DMS114 treated with DMSO at 0.1 percent for 48 hours (cell line): Measurements from ENCODE around the gene NGB.
"Not testable (repeated sequence)": the region's sequence is repeated elsewhere in the genome, so short reads cannot be mapped to it uniquely, and the experiment has no call there.

Source experiments
- DNase-seq: peaks from one replicate; lab custom pipeline; 2025; ENCODE audit not compliant: unreplicated experiment; lab: John Stamatoyannopoulos, UW

Gene NGB

GRCh38 chr14:77296906-77297305 lies 25.9 kb upstream of the NGB start:
- no peak for DNase-seq

- no peak for DNase-seq
These were observed 25.1 kb upstream of the NGB start for GRCh38 chr14:77296155-77296554.

DNA sequence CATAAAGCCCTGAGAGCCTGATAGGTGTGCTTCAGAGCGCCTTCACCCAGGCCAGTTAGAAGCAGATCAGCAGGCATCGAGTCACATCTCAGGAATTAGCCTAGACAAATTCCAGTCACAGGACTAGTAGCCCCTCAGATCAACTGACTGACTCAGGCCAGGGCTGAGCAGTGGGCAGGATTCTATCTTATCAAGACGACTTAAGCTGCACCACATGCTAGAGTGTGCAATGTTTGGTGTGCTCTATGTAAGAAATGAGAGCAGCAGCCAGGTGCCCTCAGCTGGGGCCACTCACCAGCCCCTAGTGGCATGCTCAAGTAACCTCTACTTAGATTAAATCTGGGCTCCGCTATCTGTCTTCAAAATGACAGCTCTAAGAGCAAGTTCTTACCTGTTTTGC lies 19.7 kb upstream of the NGB start:
- no peak for DNase-seq

DNA sequence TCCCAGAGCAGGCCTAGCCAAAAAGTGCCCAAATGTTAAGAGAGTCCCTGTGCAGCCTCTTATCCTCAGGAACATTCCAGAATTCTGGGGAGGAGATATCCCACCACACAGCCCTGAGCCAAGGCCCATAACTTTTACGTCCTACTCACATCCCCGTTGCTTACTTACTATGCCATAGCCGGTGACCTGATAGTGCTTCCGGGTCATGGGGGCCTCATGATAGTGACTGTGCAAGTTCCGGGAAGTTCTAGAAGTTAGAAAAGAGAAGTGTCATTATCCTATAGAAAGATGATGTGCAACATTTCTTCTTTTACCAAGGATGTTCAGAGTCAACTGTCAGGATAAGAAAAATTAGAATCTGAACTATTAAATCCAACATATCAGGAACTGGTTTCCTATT lies 15.6 kb upstream of the NGB start:
- no peak for DNase-seq

DNA sequence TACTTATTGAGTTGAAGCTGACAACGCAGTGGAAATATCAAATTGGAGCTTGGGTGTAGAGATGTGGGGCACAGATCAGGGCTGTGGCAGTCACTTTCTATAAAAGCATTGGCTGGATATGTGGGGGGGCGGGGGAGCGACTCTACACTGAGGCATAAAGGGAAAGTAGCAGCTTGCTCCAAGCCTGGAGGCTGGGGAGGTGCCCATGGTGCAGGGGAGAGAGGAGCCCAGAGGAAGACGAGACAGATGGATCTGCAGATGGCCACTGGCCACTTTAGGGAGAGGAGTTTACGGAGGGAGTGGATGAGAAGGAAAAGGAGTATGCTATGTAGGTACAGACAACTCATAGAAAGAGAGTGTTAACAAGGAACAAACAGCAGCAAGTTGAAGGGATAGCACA lies 13.5 kb upstream of the NGB start:
- no peak for DNase-seq

DNA sequence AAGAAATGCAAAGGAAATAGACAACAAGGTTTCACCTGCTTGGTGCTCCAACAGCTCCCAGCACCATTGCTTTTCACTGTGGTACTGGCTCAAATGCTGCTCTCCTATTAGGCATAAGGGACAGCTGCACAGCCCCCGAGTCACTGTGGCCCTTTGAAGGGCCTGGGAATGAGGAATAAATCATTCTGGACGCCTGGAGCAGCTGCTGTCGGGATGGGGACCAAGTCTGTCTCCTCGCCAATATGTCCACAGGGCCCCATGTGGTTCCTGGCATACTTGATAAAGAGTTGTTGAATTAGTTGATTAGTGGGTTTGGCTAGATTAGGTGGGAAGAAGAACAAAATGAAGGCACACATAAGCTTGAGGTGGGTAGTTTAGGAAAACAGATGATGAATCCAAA lies 13.1 kb upstream of the NGB start:
- DNase-seq, result no peak

DNA sequence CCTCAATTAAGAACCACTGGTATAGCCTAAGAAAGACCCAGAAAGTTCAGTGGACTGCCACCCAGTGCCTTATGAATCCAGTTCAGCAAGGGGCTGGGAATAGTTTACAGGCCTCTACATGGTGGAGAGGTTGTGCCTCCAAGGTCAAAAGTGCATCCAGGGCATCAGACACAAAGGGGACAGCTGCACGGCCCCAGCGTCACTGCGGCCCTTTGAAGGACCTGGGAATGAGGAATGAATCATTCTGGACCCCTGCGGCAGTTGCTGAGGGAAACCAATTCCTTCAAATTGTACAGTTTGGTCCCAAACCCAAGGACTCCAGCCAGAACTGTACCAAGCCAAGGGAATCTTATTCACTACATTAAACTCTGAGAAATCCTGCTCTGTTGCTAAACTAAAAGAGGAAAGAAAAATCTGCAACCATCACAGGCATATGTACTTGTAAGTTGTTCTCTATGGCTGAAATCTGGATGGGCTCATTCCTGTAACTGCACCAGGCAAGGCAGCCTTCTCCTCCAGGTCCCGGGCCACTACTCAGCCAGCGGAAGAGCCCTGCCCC lies 10.9 kb upstream of the NGB start:
- DNase-seq, result no peak

- not testable (repeated sequence) for DNase-seq
These were observed 9.9 kb upstream of the NGB start for GRCh38 chr14:77280921-77281320.

DNA sequence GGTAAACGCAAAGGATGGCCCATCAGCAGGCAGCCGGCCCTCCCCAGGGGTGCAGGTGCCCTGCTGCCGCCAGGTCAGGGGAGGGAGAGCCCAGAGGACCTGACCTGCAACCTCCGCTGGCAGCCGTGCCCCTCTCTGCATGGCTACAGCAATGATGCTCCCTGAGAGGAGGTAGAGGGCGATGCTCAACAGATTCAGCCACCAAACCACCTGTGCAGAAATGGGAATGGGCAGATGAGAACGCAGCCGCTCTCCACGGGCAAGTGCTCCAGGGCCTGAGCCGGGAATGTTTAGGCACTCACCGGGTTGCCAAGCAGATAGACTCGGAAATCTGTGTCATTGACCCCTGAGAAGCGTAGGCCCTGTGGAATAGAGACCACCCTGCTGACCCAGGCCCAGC lies 8.7 kb upstream of the NGB start:
- DNase-seq, result no peak

DNA sequence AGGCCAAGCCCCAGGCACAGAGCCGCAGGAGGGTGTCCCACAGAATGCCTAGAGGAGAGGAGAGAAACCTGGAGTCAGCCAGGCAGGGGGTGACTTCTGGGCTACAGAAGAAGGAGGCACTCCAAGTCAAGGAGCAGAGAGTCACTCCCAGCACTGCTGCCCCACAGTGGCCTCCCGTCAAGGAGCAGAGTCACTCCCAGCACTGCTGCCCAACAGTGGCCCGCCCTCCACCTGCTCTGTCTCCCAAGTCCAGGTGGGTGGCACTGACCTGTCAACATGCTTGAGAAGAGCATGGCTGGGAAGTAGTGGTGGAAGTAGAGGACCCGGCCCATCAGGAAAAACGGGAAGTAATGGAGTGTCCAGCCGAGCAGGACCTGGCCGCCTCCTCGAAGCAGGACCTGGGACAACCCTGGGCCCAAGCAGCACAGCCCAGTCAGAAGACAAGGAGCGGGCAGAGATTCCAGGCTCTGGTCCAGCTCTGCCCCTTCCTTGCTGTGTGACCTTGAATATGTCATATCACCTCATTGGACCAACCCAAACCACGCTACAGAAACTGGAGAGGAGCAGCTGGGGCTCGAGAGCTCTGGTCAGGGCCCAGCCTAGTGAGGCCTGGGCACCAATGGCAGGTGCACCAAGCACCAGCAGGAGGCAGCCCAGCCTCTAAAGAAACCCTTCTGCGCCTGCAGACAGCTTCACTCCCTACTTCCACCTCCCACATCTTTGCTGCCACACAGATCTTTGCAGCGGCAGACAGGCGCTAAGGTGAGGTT lies 7.6 kb upstream of the NGB start:
- DNase-seq, result no peak

DNA sequence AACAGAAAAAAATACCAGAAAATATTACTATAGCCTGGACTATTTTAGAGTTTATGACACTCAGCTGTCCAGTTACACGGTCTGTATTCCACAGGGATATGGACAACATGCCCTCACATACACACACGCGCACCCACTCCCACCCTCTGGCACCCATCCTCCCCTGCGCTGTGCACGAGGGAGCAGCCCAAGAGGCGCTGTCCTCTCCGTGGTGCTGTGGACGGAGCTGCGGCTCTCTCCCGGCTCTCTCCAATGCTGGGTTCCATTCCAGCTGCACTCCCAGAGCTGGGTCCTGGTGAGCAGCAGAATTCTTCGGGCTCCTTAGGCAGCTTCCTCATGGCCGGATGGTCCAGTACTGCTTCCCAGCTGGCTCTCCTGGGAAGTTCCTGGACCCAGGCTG lies 6.0 kb upstream of the NGB start:
- no peak for DNase-seq

GRCh38 chr14:77276295-77276935 lies 5.4 kb upstream of the NGB start:
- DNase-seq, result no peak

DNA sequence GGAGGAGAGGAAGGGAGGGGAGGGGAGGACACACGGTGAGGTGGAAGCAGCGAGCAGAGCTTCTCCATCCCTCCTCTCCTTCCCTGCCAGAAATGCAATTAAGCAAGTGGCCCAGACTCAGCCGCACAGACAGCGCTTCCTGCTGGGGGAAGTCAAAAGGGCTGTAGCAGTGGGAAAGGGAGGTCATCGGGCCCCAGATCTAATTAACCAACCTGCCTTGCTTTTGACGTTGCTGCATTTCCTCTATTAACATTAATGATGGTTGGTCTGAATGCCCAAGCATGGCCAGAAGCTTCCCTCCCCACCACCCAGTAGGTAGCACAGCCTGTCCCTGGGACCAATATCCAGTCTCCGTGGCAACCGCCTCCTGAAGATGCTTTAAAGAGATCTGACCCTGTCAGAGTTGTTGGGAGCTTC lies 4.6 kb upstream of the NGB start:
- DNase-seq, result no peak

DNA sequence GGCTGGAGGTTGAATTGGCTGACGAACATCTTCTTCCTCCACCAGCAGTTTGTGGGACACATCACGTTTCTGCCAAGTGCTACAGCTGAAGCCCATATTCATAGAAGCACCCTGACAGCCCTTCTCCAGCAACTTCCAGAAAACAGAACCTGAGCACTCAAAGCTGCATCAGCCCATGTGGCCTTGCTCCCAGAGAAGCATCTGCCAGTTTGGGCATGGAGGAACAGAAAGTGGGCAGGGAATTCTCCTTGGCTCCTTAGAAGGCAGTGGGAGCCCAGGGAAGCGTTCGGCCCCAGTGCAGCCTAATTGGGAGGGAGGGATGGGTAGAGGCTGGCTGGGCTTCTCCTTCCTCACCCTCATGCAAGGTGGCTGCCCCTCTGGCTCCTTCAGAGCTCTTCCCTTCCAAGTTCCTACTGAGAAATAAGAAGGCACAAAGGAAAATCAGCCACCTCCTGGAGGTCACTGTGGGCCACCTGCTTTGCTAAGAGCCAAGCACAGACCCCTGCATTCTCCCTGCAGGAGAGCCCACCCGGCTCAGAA lies 4.1 kb upstream of the NGB start:
- DNase-seq, result no peak

- DNase-seq, result no peak
These were observed 2.8 kb upstream of the NGB start for GRCh38 chr14:77273796-77274195.

- DNase-seq, result no peak
These were observed 1.3 kb upstream of the NGB start for GRCh38 chr14:77272261-77272660.

DNA sequence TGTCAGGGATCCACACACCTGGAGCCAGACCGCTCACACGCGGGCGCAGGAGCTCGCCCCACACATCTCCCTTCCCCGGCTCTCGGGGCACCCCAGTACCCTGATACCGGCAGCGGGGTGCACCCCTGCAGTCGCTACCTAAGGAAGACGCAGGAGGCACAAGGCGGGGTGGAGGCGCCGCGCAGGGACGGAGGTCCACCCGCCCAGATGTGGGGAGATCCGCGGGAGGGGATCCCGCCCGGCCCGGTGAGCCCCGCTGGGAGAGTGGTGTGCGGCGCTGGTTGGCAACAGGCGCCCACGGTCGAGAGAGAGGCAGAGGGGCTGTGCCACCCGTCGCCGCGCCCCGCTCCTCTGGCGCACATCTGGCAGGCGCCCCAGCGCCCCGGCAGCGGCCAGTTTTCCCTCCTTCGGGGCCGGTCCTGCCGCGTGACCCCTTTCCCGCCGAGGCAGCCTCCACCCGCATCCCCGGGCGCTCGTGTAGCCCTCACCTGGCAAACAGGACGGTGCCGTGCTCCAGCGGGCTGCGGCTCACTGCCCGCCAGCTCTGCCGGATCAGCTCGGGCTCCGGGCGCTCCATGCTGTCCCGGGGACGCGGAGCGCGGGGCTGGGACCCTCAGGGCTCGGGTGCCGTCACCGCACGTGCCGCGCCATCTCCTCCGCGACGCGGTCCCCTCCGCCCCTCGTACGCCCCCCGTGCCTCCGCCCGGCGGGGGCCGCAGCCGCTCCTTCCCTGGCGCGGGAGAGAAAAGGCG lies 469 bp downstream of the NGB start:
- DNase-seq, result no peak

- no peak for DNase-seq
These were observed 1.9 kb downstream of the NGB start for GRCh38 chr14:77268989-77269600.

- no peak for DNase-seq
These were observed 2.9 kb downstream of the NGB start for GRCh38 chr14:77267937-77268699.

DNA sequence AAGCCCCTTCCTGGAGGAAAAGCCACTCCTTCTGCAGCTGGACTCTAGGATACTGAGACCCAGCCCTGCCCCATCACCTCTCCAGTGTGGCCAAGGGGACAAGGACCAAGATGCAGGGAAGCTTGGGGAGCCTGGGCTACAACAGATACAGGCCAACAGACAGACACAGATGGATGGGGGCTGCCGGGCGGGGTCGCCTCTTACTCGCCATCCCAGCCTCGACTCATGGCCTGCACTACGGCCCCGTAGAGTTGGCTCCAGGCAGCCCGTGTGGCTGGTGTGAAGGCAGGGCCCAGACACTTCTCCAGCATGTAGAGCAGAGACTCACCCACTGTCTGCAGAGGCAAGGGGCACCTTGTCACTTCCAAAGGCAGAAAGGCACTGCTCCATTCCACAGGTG lies 4.7 kb downstream of the NGB start:
- no peak for DNase-seq
